Measurements from ENCODE around the gene CBX2.
A peak's percentile ranks its signal among the peaks of the same experiment; 100 is the strongest.

DNA sequence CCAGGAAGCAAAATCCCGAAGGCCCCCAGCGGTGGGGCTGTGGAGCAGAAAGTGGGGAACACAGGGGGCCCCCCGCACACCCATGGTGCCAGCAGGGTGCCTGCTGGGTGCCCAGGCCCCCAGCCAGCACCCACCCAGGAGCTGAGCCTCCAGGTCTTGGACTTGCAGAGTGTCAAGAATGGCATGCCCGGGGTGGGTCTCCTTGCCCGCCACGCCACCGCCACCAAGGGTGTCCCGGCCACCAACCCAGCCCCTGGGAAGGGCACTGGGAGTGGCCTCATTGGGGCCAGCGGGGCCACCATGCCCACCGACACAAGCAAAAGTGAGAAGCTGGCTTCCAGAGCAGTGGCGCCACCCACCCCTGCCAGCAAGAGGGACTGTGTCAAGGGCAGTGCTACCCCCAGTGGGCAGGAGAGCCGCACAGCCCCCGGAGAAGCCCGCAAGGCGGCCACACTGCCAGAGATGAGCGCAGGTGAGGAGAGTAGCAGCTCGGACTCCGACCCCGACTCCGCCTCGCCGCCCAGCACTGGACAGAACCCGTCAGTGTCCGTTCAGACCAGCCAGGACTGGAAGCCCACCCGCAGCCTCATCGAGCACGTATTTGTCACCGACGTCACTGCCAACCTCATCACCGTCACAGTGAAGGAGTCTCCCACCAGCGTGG, 6.5 kb downstream of the CBX2 start:
- TF ChIP-seq POLR2AphosphoS5 (IDR thresholded peaks at IDR 0.05; ENCODE audit: borderline replicate concordance, low read depth, low read length) (peak; percentile 36; the same call in 1 of the 2 replicates), EZH2 (IDR thresholded peaks at IDR 0.05) (no peak)
